ENCODE measurements around the gene KRT77. TPM values are rescaled to one million over a fixed set of nuclear protein-coding genes. Genes with fewer than 3 reads are reported as not detected.

KRT77 gene
- total RNA-seq, 2 experiments from 2014 or later, result not detected

DNA sequence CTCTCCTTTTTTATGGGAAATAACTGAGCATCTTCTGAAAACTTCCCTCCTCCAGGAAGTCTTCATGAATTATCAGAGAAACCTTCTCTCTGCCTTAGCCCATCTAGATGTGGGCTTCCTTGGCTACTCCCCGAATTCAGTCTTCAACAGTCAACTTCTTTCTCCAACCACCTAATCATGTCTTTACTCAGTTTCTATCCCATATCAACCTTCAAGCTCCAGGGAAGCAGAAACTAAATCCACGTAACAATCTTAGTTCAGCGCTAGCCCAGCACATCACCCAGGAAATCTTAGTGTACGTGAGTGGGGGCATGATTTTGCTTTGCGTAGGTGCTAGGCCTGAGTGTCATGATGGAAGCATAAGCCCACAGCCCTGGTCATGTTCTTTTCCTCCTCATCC lies 12.7 kb upstream of the KRT77 start:
- H3K4me3 ChIP-seq (ENCODE audit: low read depth, low read length, poor library complexity, severe bottlenecking), result no peak overlapping the region
- BruUV-seq (replicated peaks), result no TSS peak
- no peaks in the 10 kb centered on the region for H4K20me1 ChIP-seq (ENCODE audit: insufficient read depth, low read length)
- ChIA-PET POLR2A (interaction anchor here (0.5 to 1.1 kb wide), 2 partner anchors 8 to 9 kb away, joined by 3 read pairs; no protein-coding TSS in a partner anchor), CTCF (ENCODE audit: unreplicated experiment) (no interaction called here)
- intact Hi-C loops (cut with micrococcal nuclease; ENCODE audit: unreplicated experiment), result no loop called here
- H3K9me3 ChIP-seq (ENCODE audit: low read length), result no peaks in the 10 kb centered on the region
- no peaks in the 10 kb centered on the region for H3K79me2 ChIP-seq (ENCODE audit: insufficient read depth, low read depth, low read length)
- no peaks in the 10 kb centered on the region for H3K4me1 ChIP-seq (ENCODE audit: insufficient read depth, low read length, poor library complexity, severe bottlenecking)
- H3K4me2 ChIP-seq (ENCODE audit: low read length), result no peak overlapping the region
- H3K36me3 ChIP-seq (ENCODE audit: insufficient read depth, low read length), result no peaks in the 10 kb centered on the region
- DNase-seq (ENCODE audit: low spot score), result no peak
- no peaks in the 10 kb centered on the region for H3K9me2 ChIP-seq (ENCODE audit: insufficient read depth, low read length)
- no peak overlapping the region for H3K27ac ChIP-seq (ENCODE audit: low read depth, low read length, poor library complexity, severe bottlenecking)
- no peak overlapping the region for H2AFZ ChIP-seq (ENCODE audit: low read length)
- no peak for TF ChIP-seq EZH2phosphoT487 (IDR thresholded peaks at IDR 0.05; ENCODE audit: borderline replicate concordance, low read depth, low read length)
- TF ChIP-seq, protein P1, sequence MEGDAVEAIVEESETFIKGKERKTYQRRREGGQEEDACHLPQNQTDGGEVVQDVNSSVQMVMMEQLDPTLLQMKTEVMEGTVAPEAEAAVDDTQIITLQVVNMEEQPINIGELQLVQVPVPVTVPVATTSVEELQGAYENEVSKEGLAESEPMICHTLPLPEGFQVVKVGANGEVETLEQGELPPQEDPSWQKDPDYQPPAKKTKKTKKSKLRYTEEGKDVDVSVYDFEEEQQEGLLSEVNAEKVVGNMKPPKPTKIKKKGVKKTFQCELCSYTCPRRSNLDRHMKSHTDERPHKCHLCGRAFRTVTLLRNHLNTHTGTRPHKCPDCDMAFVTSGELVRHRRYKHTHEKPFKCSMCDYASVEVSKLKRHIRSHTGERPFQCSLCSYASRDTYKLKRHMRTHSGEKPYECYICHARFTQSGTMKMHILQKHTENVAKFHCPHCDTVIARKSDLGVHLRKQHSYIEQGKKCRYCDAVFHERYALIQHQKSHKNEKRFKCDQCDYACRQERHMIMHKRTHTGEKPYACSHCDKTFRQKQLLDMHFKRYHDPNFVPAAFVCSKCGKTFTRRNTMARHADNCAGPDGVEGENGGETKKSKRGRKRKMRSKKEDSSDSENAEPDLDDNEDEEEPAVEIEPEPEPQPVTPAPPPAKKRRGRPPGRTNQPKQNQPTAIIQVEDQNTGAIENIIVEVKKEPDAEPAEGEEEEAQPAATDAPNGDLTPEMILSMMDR (conservative IDR thresholded peaks at IDR 0.05; ENCODE audit: low read length), result no peak

DNA sequence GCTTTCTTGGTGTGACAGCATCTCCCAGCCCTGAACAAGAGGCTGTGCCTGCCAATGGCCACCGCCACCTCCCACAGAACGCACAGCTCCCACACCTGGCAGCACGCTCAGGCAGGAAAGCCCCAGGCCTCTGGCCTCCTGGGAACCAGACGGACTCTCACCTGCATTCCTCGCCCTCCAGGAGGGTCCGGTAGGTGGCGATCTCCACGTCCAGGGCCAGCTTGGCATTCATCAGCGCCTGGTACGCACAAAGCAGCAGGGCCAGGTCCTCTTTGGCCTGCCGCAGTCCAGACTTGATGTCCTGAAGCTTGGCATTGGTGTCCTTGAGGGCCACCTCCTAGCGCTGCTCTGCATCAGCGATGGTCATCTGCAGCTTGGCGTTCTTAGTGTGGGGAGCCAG lies 12.1 kb upstream of the KRT77 start:
- POLR2A ChIA-PET, result no interaction called here
- no peaks in the 10 kb centered on the region for H3K79me2 ChIP-seq (ENCODE audit: insufficient read depth, low read depth, low read length)
- H3K36me3 ChIP-seq (ENCODE audit: insufficient read depth, low read length), result no peaks in the 10 kb centered on the region
- no peak overlapping the region for H3K27ac ChIP-seq (ENCODE audit: low read depth, low read length, poor library complexity, severe bottlenecking)
- no peaks in the 10 kb centered on the region for H3K9me3 ChIP-seq (ENCODE audit: low read length)
- H3K4me1 ChIP-seq (ENCODE audit: insufficient read depth, low read length, poor library complexity, severe bottlenecking), result no peaks in the 10 kb centered on the region
- H3K9me2 ChIP-seq (ENCODE audit: insufficient read depth, low read length), result no peaks in the 10 kb centered on the region
- DNase-seq (ENCODE audit: low spot score), result no peak
- BruUV-seq (replicated peaks), result no TSS peak
- intact Hi-C loops (cut with micrococcal nuclease; ENCODE audit: unreplicated experiment), result no loop called here
- no peaks in the 10 kb centered on the region for H4K20me1 ChIP-seq (ENCODE audit: insufficient read depth, low read length)
- H2AFZ ChIP-seq (ENCODE audit: low read length), result no peak overlapping the region
- H3K4me2 ChIP-seq (ENCODE audit: low read length), result no peak overlapping the region
- TF ChIP-seq, protein P1 (conservative IDR thresholded peaks at IDR 0.05; ENCODE audit: low read length), result peak; percentile 57
- no peak for TF ChIP-seq EZH2phosphoT487 (IDR thresholded peaks at IDR 0.05; ENCODE audit: borderline replicate concordance, low read depth, low read length)
- CTCF ChIA-PET (ENCODE audit: unreplicated experiment), result no interaction called here
- H3K4me3 ChIP-seq (ENCODE audit: low read depth, low read length, poor library complexity, severe bottlenecking), result no peak overlapping the region

DNA sequence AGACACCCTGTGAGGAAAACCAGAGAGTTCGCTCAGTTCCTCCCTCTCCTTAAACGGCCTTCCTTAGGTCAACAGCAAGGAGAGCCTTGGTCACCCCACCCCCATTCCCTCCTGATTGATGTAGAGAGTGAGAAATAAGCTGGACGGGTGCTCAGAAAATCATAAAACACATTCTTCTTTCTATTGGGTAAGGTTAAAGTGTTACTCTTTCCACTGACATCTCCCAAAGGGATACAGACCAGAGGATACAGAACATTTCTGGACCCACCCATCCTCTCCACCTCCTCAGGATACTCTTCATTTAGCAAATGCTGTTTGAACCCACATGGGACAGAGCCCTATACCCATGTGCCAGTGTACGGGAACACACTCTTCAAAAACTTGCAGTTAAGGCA lies 11.6 kb upstream of the KRT77 start:
- Histone ChIP-seq H2AFZ (ENCODE audit: low read length) (no peak overlapping the region), H3K27ac (ENCODE audit: low read depth, low read length, poor library complexity, severe bottlenecking) (no peak overlapping the region), H3K9me2 (ENCODE audit: insufficient read depth, low read length) (no peaks in the 10 kb centered on the region), H3K79me2 (ENCODE audit: insufficient read depth, low read depth, low read length) (no peaks in the 10 kb centered on the region), H3K4me2 (ENCODE audit: low read length) (no peak overlapping the region), H3K4me3 (ENCODE audit: low read depth, low read length, poor library complexity, severe bottlenecking) (no peak overlapping the region), H3K36me3 (ENCODE audit: insufficient read depth, low read length) (no peaks in the 10 kb centered on the region), H4K20me1 (ENCODE audit: insufficient read depth, low read length) (no peaks in the 10 kb centered on the region), H3K4me1 (ENCODE audit: insufficient read depth, low read length, poor library complexity, severe bottlenecking) (no peaks in the 10 kb centered on the region), H3K9me3 (ENCODE audit: low read length) (no peaks in the 10 kb centered on the region)
- DNase-seq (ENCODE audit: low spot score), result no peak
- BruUV-seq (replicated peaks), result no TSS peak
- ChIA-PET CTCF (ENCODE audit: unreplicated experiment) (no interaction called here), POLR2A (no interaction called here)
- intact Hi-C loops (cut with micrococcal nuclease; ENCODE audit: unreplicated experiment), result no loop called here
- TF ChIP-seq, protein P1 (conservative IDR thresholded peaks at IDR 0.05; ENCODE audit: low read length), result no peak
- no peak for TF ChIP-seq EZH2phosphoT487 (IDR thresholded peaks at IDR 0.05; ENCODE audit: borderline replicate concordance, low read depth, low read length)

All from OCI-LY7 (cell line).